Measurements from ENCODE around the gene SLC25A45.

SLC25A45 gene

GRCh38 chr11:65400307-65401072, 18.0 kb upstream of the SLC25A45 start:
- peaks cover 64% of the 10 kb centered on the region for H3K36me3 ChIP-seq (ENCODE audit: control insufficient read depth, low read length)
- peaks cover 6% of the 10 kb centered on the region for H3K79me2 ChIP-seq (ENCODE audit: control insufficient read depth, low read length)
- TF ChIP-seq CTCF (IDR thresholded peaks at IDR 0.05; ENCODE audit: low read depth, low read length, poor library complexity, severe bottlenecking) = no peak
- no peak for TF ChIP-seq EZH2phosphoT487 (IDR thresholded peaks at IDR 0.05; ENCODE audit: borderline replicate concordance, low read length)
- H3K4me1 ChIP-seq (ENCODE audit: control insufficient read depth, low read length) = peaks cover 43% of the 10 kb centered on the region
- no peak overlapping the region for H3K4me3 ChIP-seq (ENCODE audit: low read length)
- no peaks in the 10 kb centered on the region for H3K27me3 ChIP-seq (ENCODE audit: control insufficient read depth, low read length)
- H4K20me1 ChIP-seq (ENCODE audit: control insufficient read depth, insufficient read depth, low read depth, low read length) = 0 out of 2 replicates have a peak, but pooled peaks cover 4% of the 10 kb centered on the region
- H3K27ac ChIP-seq (ENCODE audit: low read depth, low read length) = no peak overlapping the region
- H3K9me3 ChIP-seq (ENCODE audit: control insufficient read depth, insufficient read depth, low read length) = no peaks in the 10 kb centered on the region
- H3F3A ChIP-seq (ENCODE audit: control insufficient read depth, insufficient read depth) = peaks cover 12% of the 10 kb centered on the region
- no peak overlapping the region for H3K4me2 ChIP-seq (ENCODE audit: low read length)
- no peaks in the 10 kb centered on the region for H3K9me2 ChIP-seq (replicated peaks; ENCODE audit: control insufficient read depth, low read length)

GRCh38 chr11:65399845-65400244, 17.4 kb upstream of the SLC25A45 start:
- no peak overlapping the region for H3K4me3 ChIP-seq (ENCODE audit: low read length)
- H3F3A ChIP-seq (ENCODE audit: control insufficient read depth, insufficient read depth) = peaks cover 12% of the 10 kb centered on the region
- no peaks in the 10 kb centered on the region for H3K9me2 ChIP-seq (replicated peaks; ENCODE audit: control insufficient read depth, low read length)
- no peak overlapping the region for H3K4me2 ChIP-seq (ENCODE audit: low read length)
- H3K79me2 ChIP-seq (ENCODE audit: control insufficient read depth, low read length) = peaks cover 4% of the 10 kb centered on the region
- H3K9me3 ChIP-seq (ENCODE audit: control insufficient read depth, insufficient read depth, low read length) = no peaks in the 10 kb centered on the region
- TF ChIP-seq EZH2phosphoT487 (IDR thresholded peaks at IDR 0.05; ENCODE audit: borderline replicate concordance, low read length) (no peak), CTCF (IDR thresholded peaks at IDR 0.05; ENCODE audit: low read depth, low read length, poor library complexity, severe bottlenecking) (no peak)
- H4K20me1 ChIP-seq (ENCODE audit: control insufficient read depth, insufficient read depth, low read depth, low read length) = 0 out of 2 replicates have a peak, but pooled peaks cover 4% of the 10 kb centered on the region
- H3K27ac ChIP-seq (ENCODE audit: low read depth, low read length) = no peak overlapping the region
- H3K27me3 ChIP-seq (ENCODE audit: control insufficient read depth, low read length) = no peaks in the 10 kb centered on the region
- peaks cover 59% of the 10 kb centered on the region for H3K36me3 ChIP-seq (ENCODE audit: control insufficient read depth, low read length)
- peaks cover 38% of the 10 kb centered on the region for H3K4me1 ChIP-seq (ENCODE audit: control insufficient read depth, low read length)

GRCh38 chr11:65399249-65399648, 16.8 kb upstream of the SLC25A45 start:
- no peaks in the 10 kb centered on the region for H3K9me3 ChIP-seq (ENCODE audit: control insufficient read depth, insufficient read depth, low read length)
- H4K20me1 ChIP-seq (ENCODE audit: control insufficient read depth, insufficient read depth, low read depth, low read length) = 0 out of 2 replicates have a peak, but pooled peaks cover 4% of the 10 kb centered on the region
- no peaks in the 10 kb centered on the region for H3K27me3 ChIP-seq (ENCODE audit: control insufficient read depth, low read length)
- H3K4me3 ChIP-seq (ENCODE audit: low read length) = no peak overlapping the region
- H3K4me2 ChIP-seq (ENCODE audit: low read length) = no peak overlapping the region
- peaks cover 56% of the 10 kb centered on the region for H3K36me3 ChIP-seq (ENCODE audit: control insufficient read depth, low read length)
- H3K9me2 ChIP-seq (replicated peaks; ENCODE audit: control insufficient read depth, low read length) = no peaks in the 10 kb centered on the region
- peaks cover 12% of the 10 kb centered on the region for H3F3A ChIP-seq (ENCODE audit: control insufficient read depth, insufficient read depth)
- peaks cover 32% of the 10 kb centered on the region for H3K4me1 ChIP-seq (ENCODE audit: control insufficient read depth, low read length)
- H3K79me2 ChIP-seq (ENCODE audit: control insufficient read depth, low read length) = no peaks in the 10 kb centered on the region
- no peak overlapping the region for H3K27ac ChIP-seq (ENCODE audit: low read depth, low read length)
- no peak for TF ChIP-seq EZH2phosphoT487 (IDR thresholded peaks at IDR 0.05; ENCODE audit: borderline replicate concordance, low read length)
- no peak for TF ChIP-seq CTCF (IDR thresholded peaks at IDR 0.05; ENCODE audit: low read depth, low read length, poor library complexity, severe bottlenecking)
